ENCODE results near the gene WDR64. TPM values are rescaled to one million over a fixed set of nuclear protein-coding genes. Genes with fewer than 3 reads are reported as not detected.
A peak's percentile ranks its signal among the peaks of the same experiment; 100 is the strongest.

Gene WDR64
- polyA plus RNA-seq, 2 of the 4 experiments (the other 2 are of a cell fraction), result not detected

GRCh38 chr1:241808265-241808664 is 156.2 kb downstream of the WDR64 start:
- H3K27ac ChIP-seq, result peak overlapping the region in 1 of 2 experiments; percentile 1; a peak in 1 of 6 replicates
- ChIA-PET POLR2A (no interaction called here), CTCF (interaction anchor here (1.0 to 1.4 kb wide), 3 partner anchors 9 to 16 kb away, joined by 3 to 6 read pairs (median 5); no protein-coding TSS in a partner anchor)
- ATAC-seq (no peak), FAIRE-seq (no peak), DNase-seq (ENCODE audit: low read depth in 1 of 2, low spot score in 1 of 2) (no peak)
- no peaks in the 10 kb centered on the region for H3K9me3 ChIP-seq
- TF ChIP-seq ELK1 (IDR thresholded peaks at IDR 0.05; ENCODE audit: low read depth, low read length) (no peak), RNF2 (IDR thresholded peaks at IDR 0.05; ENCODE audit: borderline replicate concordance, low read depth) (no peak), HOXB5 (CRISPR knock-in tag; IDR thresholded peaks at IDR 0.05) (no peak)
- TF ChIP-seq, protein P1, sequence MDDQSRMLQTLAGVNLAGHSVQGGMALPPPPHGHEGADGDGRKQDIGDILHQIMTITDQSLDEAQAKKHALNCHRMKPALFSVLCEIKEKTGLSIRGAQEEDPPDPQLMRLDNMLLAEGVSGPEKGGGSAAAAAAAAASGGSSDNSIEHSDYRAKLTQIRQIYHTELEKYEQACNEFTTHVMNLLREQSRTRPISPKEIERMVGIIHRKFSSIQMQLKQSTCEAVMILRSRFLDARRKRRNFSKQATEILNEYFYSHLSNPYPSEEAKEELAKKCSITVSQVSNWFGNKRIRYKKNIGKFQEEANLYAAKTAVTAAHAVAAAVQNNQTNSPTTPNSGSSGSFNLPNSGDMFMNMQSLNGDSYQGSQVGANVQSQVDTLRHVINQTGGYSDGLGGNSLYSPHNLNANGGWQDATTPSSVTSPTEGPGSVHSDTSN (IDR thresholded peaks at IDR 0.05), result no peak
- WGBS (ENCODE audit: missing lambda C conversion rate), result 74% methylated on average over 2 of the region's 2 CpGs
- H3K4me3 ChIP-seq, result no peak overlapping the region
- H3K4me2 ChIP-seq, result no peak overlapping the region
- H3K4me1 ChIP-seq, result peaks cover 14% of the 10 kb centered on the region

- POLR2A ChIA-PET, result no interaction called here
- WGBS (ENCODE audit: missing lambda C conversion rate), result 91% methylated on average over 8 of the region's 8 CpGs
Measured at GRCh38 chr1:241810769-241811405, 158.8 kb downstream of the WDR64 start.

DNA sequence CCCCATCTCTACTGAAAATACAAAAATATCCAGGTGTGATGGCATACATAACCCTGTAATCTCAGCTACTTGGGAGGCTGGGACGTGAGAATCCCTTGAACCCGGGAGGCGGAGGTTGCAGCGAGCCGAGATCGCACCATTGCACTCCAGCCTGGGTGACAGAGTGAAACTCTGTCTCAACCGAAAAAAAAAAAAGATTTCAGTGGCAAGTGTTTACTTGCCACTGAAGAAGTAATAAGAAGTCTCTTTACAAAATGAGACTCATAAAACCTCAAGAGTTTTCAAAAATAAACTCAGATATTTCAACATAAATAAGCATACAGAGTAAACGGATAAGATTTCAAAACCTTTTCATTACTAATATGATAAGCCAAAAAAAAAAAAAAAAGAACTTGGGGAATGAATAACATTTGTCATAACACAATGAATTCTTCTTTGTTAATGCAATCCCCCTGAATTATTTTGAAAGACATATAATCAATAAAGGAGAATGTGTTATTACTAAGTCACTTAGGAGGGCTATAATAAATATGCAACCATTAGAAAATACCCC is 161.8 kb downstream of the WDR64 start:
- no peak for FAIRE-seq
- POLR2A ChIA-PET, result no interaction called here

More at GRCh38 chr1:241810769-241811405, 158.8 kb downstream of the WDR64 start:
- Histone ChIP-seq H3K27ac (no peak overlapping the region), H3K9me3 (no peaks in the 10 kb centered on the region), H3K4me3 (no peak overlapping the region), H3K4me2 (no peak overlapping the region), H3K4me1 (peaks cover 14% of the 10 kb centered on the region)
- no peak for TF ChIP-seq ZNF302 (CRISPR knock-in tag; IDR thresholded peaks at IDR 0.05)
- TF ChIP-seq MAZ (IDR thresholded peaks at IDR 0.05; ENCODE audit: borderline replicate concordance, low read depth, low read length), result no peak
- TF ChIP-seq FOXS1 (CRISPR knock-in tag; IDR thresholded peaks at IDR 0.05), result no peak
- TF ChIP-seq RFX5 (IDR thresholded peaks at IDR 0.05), result no peak
- TF ChIP-seq NR3C1 (IDR thresholded peaks at IDR 0.05), result no peak
- TF ChIP-seq RAD21 (conservative IDR thresholded peaks at IDR 0.05 in 1 of 2, IDR thresholded peaks at IDR 0.05 in 1 of 2), result no peak
- DNase-seq (ENCODE audit: low read depth in 1 of 2, low spot score in 1 of 2) (no peak), ATAC-seq (no peak), FAIRE-seq (no peak)
- CTCF ChIA-PET, result interaction anchor here (1.6 kb wide), 1 partner anchor 10 kb away, joined by 3 read pairs; no protein-coding TSS in a partner anchor

More for the DNA sequence above, 161.8 kb downstream of the WDR64 start:
- CTCF ChIA-PET, result no interaction called here
- no peaks in the 10 kb centered on the region for H3K9me3 ChIP-seq
- 77% methylated on average over 8 of the region's 8 CpGs for WGBS (ENCODE audit: missing lambda C conversion rate)
- no peak overlapping the region for H3K27ac ChIP-seq
- ATAC-seq (no peak), DNase-seq (ENCODE audit: low read depth in 1 of 2, low spot score in 1 of 2) (no peak)
- no peak overlapping the region for H3K4me3 ChIP-seq
- H3K4me2 ChIP-seq, result no peak overlapping the region
- peaks cover 9% of the 10 kb centered on the region; the same call in 2 of the 3 replicates for H3K4me1 ChIP-seq
- TF ChIP-seq BHLHE40 (IDR thresholded peaks at IDR 0.05; ENCODE audit: low read depth, low read length) (no peak), RAD21 (conservative IDR thresholded peaks at IDR 0.05 in 1 of 2, IDR thresholded peaks at IDR 0.05 in 1 of 2) (no peak), FOSB (CRISPR knock-in tag; IDR thresholded peaks at IDR 0.05) (no peak), RFX5 (IDR thresholded peaks at IDR 0.05) (no peak), REST (IDR thresholded peaks at IDR 0.05) (no peak), MAFK (IDR thresholded peaks at IDR 0.05; ENCODE audit: partially characterized antibody) (no peak), HEYL (CRISPR knock-in tag; IDR thresholded peaks at IDR 0.05) (no peak), EHF (CRISPR knock-in tag; IDR thresholded peaks at IDR 0.05) (no peak), KDM1A (IDR thresholded peaks at IDR 0.05; ENCODE audit: low read depth) (no peak), ESRRA (IDR thresholded peaks at IDR 0.05; ENCODE audit: borderline replicate concordance, low read length) (no peak), JUN (IDR thresholded peaks at IDR 0.05) (no peak), TFCP2L1 (CRISPR knock-in tag; IDR thresholded peaks at IDR 0.05) (no peak), MAX (IDR thresholded peaks at IDR 0.05) (no peak), CHD2 (IDR thresholded peaks at IDR 0.05; ENCODE audit: low read length, partially characterized antibody) (no peak), KDM5A (IDR thresholded peaks at IDR 0.05) (no peak), FOXS1 (CRISPR knock-in tag; IDR thresholded peaks at IDR 0.05) (no peak)
- TF ChIP-seq, protein P1 (IDR thresholded peaks at IDR 0.05), result no peak

All from A549 (cell line).